ENCODE data around the gene PYDC2.
"Not testable (repeated sequence)": the region's sequence is repeated elsewhere in the genome, so short reads cannot be mapped to it uniquely, and the experiment has no call there.

Gene PYDC2

GRCh38 chr3:191473661-191474198 is 12.8 kb downstream of the PYDC2 start:
- no peak for DNase-seq

- DNase-seq: no peak
Measured at GRCh38 chr3:191476066-191476772, 15.3 kb downstream of the PYDC2 start.

GRCh38 chr3:191483994-191484393 is 23.0 kb downstream of the PYDC2 start:
- not testable (repeated sequence) for DNase-seq

- no peak for DNase-seq
Measured at GRCh38 chr3:191484461-191484860, 23.5 kb downstream of the PYDC2 start.

- DNase-seq: no peak
Measured at GRCh38 chr3:191492601-191493000, 31.6 kb downstream of the PYDC2 start.

GRCh38 chr3:191493336-191493735 is 32.4 kb downstream of the PYDC2 start:
- no peak for DNase-seq

GRCh38 chr3:191499307-191500080 is 38.5 kb downstream of the PYDC2 start:
- no peak for DNase-seq

GRCh38 chr3:191500892-191501291 is 39.9 kb downstream of the PYDC2 start:
- no peak for DNase-seq

- DNase-seq: no peak
Measured at GRCh38 chr3:191502583-191502982, 41.6 kb downstream of the PYDC2 start.

- DNase-seq: no peak
Measured at GRCh38 chr3:191509078-191509477, 48.1 kb downstream of the PYDC2 start.
